Vagina (tissue), 2 donors: ENCODE measurements around the gene IFT81.

ENCODE experiments used
- CTCF ChIP-seq, 3 experiments: fragments of 450-650 bp in 2 of 3; fragments of 200-600 bp in 1 of 3; sonication (generic) in 1 of 3; IDR thresholded peaks; one replicate each; pipeline ENCODE4 v1.5.1; 2017 to 2019; ENCODE audit warnings: antibody characterized with exemption in 3 of 3, mild to moderate bottlenecking in 2 of 3, moderate library complexity in 2 of 3
- POLR2A ChIP-seq, 2 donors: fragments of 450-650 bp; IDR thresholded peaks; one replicate each; pipeline ENCODE4 v1.6.1; 2017; ENCODE audit warnings: antibody characterized with exemption in 2 of 2, mild to moderate bottlenecking in 2 of 2, moderate library complexity in 2 of 2
- POLR2AphosphoS5 ChIP-seq, 2 donors: sonication (generic); formaldehyde crosslinking; IDR thresholded peaks; one replicate each; pipeline ENCODE4 v1.9.0; 2017; ENCODE audit warnings: antibody characterized with exemption in 2 of 2, mild to moderate bottlenecking in 2 of 2, low read depth in 1 of 2; ENCODE audit not compliant: insufficient read depth in 1 of 2

- no peak for TF ChIP-seq CTCF (IDR thresholded peaks at IDR 0.05)
- TF ChIP-seq POLR2A (IDR thresholded peaks at IDR 0.05) = no peak
- no peak for TF ChIP-seq POLR2AphosphoS5 (IDR thresholded peaks at IDR 0.05; ENCODE audit: insufficient read depth in 1 of 2, low read depth in 1 of 2)
Observed at GRCh38 chr12:110179291-110179690, 55.1 kb downstream of the IFT81 start.
